CD14-positive monocyte (primary cell): Measurements from ENCODE around the gene CYP3A4. TPM values are rescaled to one million over a fixed set of nuclear protein-coding genes. Genes with fewer than 3 reads are reported as not detected.

Experiments used
- DNase-seq, 3 donors: peaks; one replicate each; pipeline ENCODE4 v3.0.0-alpha.2; 2011 to 2022
- H2AFZ ChIP-seq: 2 replicates; pipeline ENCODE4 v1.6.0; 2012; ENCODE audit warnings: mild to moderate bottlenecking, low read depth, low read length, inconsistent platforms; ENCODE audit not compliant: insufficient read depth, poor library complexity, severe bottlenecking
- H3K27ac ChIP-seq, 2 donors: 1 replicate in 1 of 2; 2 replicates in 1 of 2; pipeline ENCODE4 v1.5.1; 2012 to 2013; ENCODE audit warnings: low read length in 2 of 2, control low read depth in 1 of 2, inconsistent platforms in 1 of 2, low read depth in 1 of 2, mild to moderate bottlenecking in 1 of 2
- H3K27me3 ChIP-seq, 2 donors: one replicate each; pipeline versions ENCODE4 v1.6.0 to v1.6.1; 2011 to 2013; ENCODE audit warnings: low read length in 2 of 2; ENCODE audit not compliant: control insufficient read depth in 2 of 2, insufficient read depth in 2 of 2
- H3K36me3 ChIP-seq, 2 donors: replicated peaks in 1 of 2; 1 replicate in 1 of 2; 2 replicates in 1 of 2; pipeline versions ENCODE4 v1.5.1 to v1.6.1; 2012 to 2013; ENCODE audit warnings: low read length in 2 of 2, control low read depth in 1 of 2, inconsistent platforms in 1 of 2, mild to moderate bottlenecking in 1 of 2; ENCODE audit not compliant: insufficient read depth in 2 of 2, control insufficient read depth in 1 of 2
- H3K4me1 ChIP-seq, 2 donors: 1 replicate in 1 of 2; 2 replicates in 1 of 2; pipeline versions ENCODE4 v1.5.1 to v1.6.1; 2012 to 2013; ENCODE audit warnings: low read length in 2 of 2, control low read depth in 1 of 2, inconsistent platforms in 1 of 2, mild to moderate bottlenecking in 1 of 2, moderate library complexity in 1 of 2; ENCODE audit not compliant: insufficient read depth in 2 of 2, control insufficient read depth in 1 of 2
- H3K4me2 ChIP-seq: replicated peaks from 2 replicates; pipeline ENCODE3; 2012; ENCODE audit warnings: low read length, moderate library complexity, mild to moderate bottlenecking; ENCODE audit not compliant: poor library complexity, severe bottlenecking; ENCODE audit errors: extremely low read depth
- H3K4me3 ChIP-seq, 3 experiments: fragments of 200-600 bp in 1 of 3; sonication (generic) in 1 of 3; replicated peaks in 1 of 3; 1 replicate in 2 of 3; 2 replicates in 1 of 3; pipeline ENCODE4 v1.5.1; 2011 to 2013; ENCODE audit warnings: low read length in 3 of 3, mild to moderate bottlenecking in 3 of 3, control low read depth in 2 of 3, low read depth in 2 of 3, inconsistent platforms in 1 of 3, moderate library complexity in 1 of 3
- H3K79me2 ChIP-seq: 2 replicates; pipeline ENCODE4 v1.6.0; 2012; ENCODE audit warnings: mild to moderate bottlenecking, control low read depth, inconsistent platforms, low read length, moderate library complexity; ENCODE audit not compliant: insufficient read depth
- H3K9ac ChIP-seq: 2 replicates; pipeline ENCODE4 v1.6.0; 2017; ENCODE audit warnings: low read length, mild to moderate bottlenecking; ENCODE audit not compliant: insufficient read depth, poor library complexity, severe bottlenecking
- H3K9me3 ChIP-seq, 2 donors: replicated peaks in 1 of 2; 1 replicate in 1 of 2; 2 replicates in 1 of 2; pipeline versions ENCODE4 v1.5.1 to v1.6.1; 2012 to 2013; ENCODE audit warnings: low read length in 2 of 2, control low read depth in 1 of 2; ENCODE audit not compliant: control insufficient read depth in 1 of 2, insufficient read depth in 1 of 2
- H4K20me1 ChIP-seq: 2 replicates; pipeline ENCODE4 v1.6.0; 2012; ENCODE audit warnings: mild to moderate bottlenecking, low read length, control low read depth, moderate library complexity; ENCODE audit not compliant: insufficient read depth
- H3K27ac Mint-ChIP-seq, 7 donors: one replicate each; pipeline ENCODE4 v1.8.0; 2020; ENCODE audit warnings: mild to moderate bottlenecking in 7 of 7, mixed read lengths in 7 of 7, moderate library complexity in 6 of 7, inconsistent platforms in 2 of 7
- H3K27me3 Mint-ChIP-seq, 3 donors: one replicate each; pipeline ENCODE4 v1.8.0; 2021 to 2022; ENCODE audit warnings: low read depth in 3 of 3, mild to moderate bottlenecking in 3 of 3, mixed read lengths in 3 of 3, moderate library complexity in 3 of 3, inconsistent platforms in 1 of 3
- H3K36me3 Mint-ChIP-seq, 2 donors: one replicate each; pipeline ENCODE4 v1.8.0; 2020; ENCODE audit warnings: mixed read lengths in 2 of 2, inconsistent platforms in 1 of 2, mild to moderate bottlenecking in 1 of 2
- H3K4me1 Mint-ChIP-seq: one replicate; pipeline ENCODE4 v1.8.0; 2020; ENCODE audit warnings: mild to moderate bottlenecking, mixed read lengths
- H3K4me3 Mint-ChIP-seq, 2 donors: one replicate each; pipeline ENCODE4 v1.8.0; 2020; ENCODE audit warnings: mild to moderate bottlenecking in 2 of 2, mixed read lengths in 2 of 2, moderate library complexity in 1 of 2
- H3K9me3 Mint-ChIP-seq, 7 donors: one replicate each; pipeline ENCODE4 v1.8.0; 2020 to 2022; ENCODE audit warnings: mixed read lengths in 7 of 7, mild to moderate bottlenecking in 6 of 7, moderate library complexity in 6 of 7, inconsistent platforms in 2 of 7
- WGBS: methylation state at CpG from one replicate; pipeline ENCODE4 v1.1.5; 2013; ENCODE audit warnings: missing lambda C conversion rate; ENCODE audit not compliant: insufficient coverage; 5-methylcytosine and 5-hydroxymethylcytosine counted together
- intact Hi-C, 2 donors: fragments of 100-400 bp; cut with micrococcal nuclease; formaldehyde crosslinking; loops; one replicate each; pipeline versions ENCODE4 v1.15.0 to v1.15.1; 2023
- polyA plus RNA-seq, 3 donors: library from polyadenylated mRNA; depleted of rRNA in 1 of 3; unstranded in 2 of 3; stranded (reverse) in 1 of 3; fragments of 300-500 nt in 2 of 3; fragments of >200 nt in 1 of 3; fragmentation: Illumina TruSeq in 2 of 3; gene quantifications; 1 replicate in 2 of 3; 2 replicates in 1 of 3; pipeline ENCODE4 v1.2.3, GENCODE V29; 2012 to 2021
- TF ChIP-seq, protein P1 (sequence below): fragments of 200-600 bp; IDR thresholded peaks from one replicate; pipeline ENCODE4 v1.8.0; 2022; ENCODE audit warnings: antibody characterized with exemption, mild to moderate bottlenecking

The CYP3A4 gene
- polyA plus RNA-seq, 3 donors: not detected

DNA sequence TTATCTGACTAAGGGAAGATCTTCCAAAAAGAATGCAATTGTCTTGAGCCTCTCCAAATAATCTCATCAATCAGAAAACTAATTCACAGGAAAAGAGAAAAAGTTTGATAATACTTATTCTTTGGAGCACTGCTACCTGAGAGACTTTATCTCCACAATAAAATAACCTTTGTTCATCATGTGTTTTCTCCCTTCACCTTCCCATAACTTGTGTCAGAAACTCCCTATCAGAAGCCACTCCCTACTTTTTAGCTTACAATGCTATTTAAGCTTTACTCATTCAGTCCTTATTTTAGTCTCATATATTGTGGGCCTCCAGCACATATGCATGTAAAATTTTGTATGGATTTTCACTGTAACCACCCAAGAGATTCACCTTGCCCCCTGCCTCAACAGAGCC is 44.8 kb upstream of the CYP3A4 start:
- DNase-seq: no peak
- Histone ChIP-seq H3K4me2 (no peak overlapping the region), H3K4me3 (no peak overlapping the region), H3K9me3 (no peaks in the 10 kb centered on the region), H3K36me3 (no peaks in the 10 kb centered on the region), H3K4me1 (no peaks in the 10 kb centered on the region), H3K27ac (no peak overlapping the region), H2AFZ (no peak overlapping the region), H3K79me2 (no peaks in the 10 kb centered on the region), H4K20me1 (no peaks in the 10 kb centered on the region), H3K9ac (no peak overlapping the region), H3K27me3 (peaks cover 3 to 6% of the 10 kb centered on the region in 2 donors)
- Mint-ChIP-seq H3K9me3 (no peaks in the 10 kb centered on the region), H3K27me3 (peaks cover 2 to 16% (median 11%) of the 10 kb centered on the region in 3 donors), H3K4me1 (peaks cover 2% of the 10 kb centered on the region), H3K36me3 (no peaks in the 10 kb centered on the region), H3K27ac (no peak overlapping the region), H3K4me3 (no peak overlapping the region)
- TF ChIP-seq, protein P1, sequence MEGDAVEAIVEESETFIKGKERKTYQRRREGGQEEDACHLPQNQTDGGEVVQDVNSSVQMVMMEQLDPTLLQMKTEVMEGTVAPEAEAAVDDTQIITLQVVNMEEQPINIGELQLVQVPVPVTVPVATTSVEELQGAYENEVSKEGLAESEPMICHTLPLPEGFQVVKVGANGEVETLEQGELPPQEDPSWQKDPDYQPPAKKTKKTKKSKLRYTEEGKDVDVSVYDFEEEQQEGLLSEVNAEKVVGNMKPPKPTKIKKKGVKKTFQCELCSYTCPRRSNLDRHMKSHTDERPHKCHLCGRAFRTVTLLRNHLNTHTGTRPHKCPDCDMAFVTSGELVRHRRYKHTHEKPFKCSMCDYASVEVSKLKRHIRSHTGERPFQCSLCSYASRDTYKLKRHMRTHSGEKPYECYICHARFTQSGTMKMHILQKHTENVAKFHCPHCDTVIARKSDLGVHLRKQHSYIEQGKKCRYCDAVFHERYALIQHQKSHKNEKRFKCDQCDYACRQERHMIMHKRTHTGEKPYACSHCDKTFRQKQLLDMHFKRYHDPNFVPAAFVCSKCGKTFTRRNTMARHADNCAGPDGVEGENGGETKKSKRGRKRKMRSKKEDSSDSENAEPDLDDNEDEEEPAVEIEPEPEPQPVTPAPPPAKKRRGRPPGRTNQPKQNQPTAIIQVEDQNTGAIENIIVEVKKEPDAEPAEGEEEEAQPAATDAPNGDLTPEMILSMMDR: no peak
- intact Hi-C loops: no loop called here

- Mint-ChIP-seq H3K9me3 (peaks cover 0 to 4% (median 0%) of the 10 kb centered on the region in 7 donors), H3K27me3 (peaks cover 4 to 18% (median 11%) of the 10 kb centered on the region in 3 donors), H3K4me1 (no peaks in the 10 kb centered on the region), H3K36me3 (no peaks in the 10 kb centered on the region), H3K27ac (no peak overlapping the region), H3K4me3 (no peak overlapping the region)
- intact Hi-C loops: no loop called here
- DNase-seq: no peak
- TF ChIP-seq, protein P1: no peak
- 88% methylated on average over 1 of the region's 2 CpGs for WGBS
- Histone ChIP-seq H3K9ac (no peak overlapping the region), H3K4me1 (no peaks in the 10 kb centered on the region), H3K4me3 (no peak overlapping the region), H3K79me2 (no peaks in the 10 kb centered on the region), H3K27me3 (peaks cover 3 to 6% of the 10 kb centered on the region in 2 donors), H3K27ac (no peak overlapping the region), H3K36me3 (no peaks in the 10 kb centered on the region), H2AFZ (no peak overlapping the region), H3K4me2 (no peak overlapping the region), H4K20me1 (no peaks in the 10 kb centered on the region), H3K9me3 (no peaks in the 10 kb centered on the region)
Observed at GRCh38 chr7:99827040-99827778, 43.2 kb upstream of the CYP3A4 start.
